ENCODE measurements around the gene KCNMA1. TPM values are rescaled to one million over a fixed set of nuclear protein-coding genes. Genes with fewer than 3 reads are reported as not detected.

Gene KCNMA1
- polyA plus RNA-seq, 4 donors = 2.7 to 8.6 (median 7.7) TPM

DNA sequence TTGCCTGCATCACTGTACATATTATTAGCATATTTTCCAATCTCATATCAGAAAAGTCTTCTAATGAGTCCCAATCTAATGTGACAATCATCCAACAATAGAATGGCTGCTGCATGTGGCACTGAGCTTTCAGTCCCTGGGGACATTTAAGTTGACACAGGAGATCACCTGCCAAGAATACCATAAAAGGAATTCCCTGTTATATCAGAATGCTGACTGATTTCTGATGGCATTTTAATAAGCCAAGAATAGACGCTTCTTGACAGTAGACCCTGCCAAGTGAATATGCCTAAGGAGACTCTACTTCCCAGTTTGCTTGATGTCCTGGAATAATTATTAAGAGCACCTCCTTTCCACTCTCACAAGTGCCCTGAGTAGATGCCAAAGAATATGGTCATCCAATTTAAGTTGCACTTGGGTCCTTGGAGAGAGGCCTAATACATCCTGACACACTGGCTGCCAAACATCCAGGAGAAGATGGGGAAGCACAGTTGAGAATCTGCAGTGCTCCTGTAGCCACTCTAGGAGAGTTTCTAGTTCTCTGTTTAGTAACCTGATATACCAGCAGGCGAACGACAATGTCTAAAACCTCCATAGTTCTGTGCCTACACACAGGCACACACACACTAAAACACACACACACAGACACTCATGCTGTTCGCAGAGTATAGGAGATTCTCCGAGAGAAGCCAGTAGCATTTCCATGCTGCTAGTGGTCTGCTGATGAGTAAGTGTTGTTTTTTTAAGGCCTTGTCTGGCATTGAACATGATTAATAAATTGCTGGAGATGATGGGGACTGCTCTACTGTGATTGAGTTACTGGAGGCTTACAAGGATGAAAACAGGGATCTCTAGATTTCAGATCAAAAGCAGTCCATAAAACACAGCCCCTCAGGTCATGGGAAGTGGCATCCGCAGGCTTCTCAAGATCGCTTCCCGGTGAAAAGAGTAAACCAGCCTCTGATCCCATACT lies 369.6 kb downstream of the KCNMA1 start:
- Histone ChIP-seq H3K27me3 (ENCODE audit: control insufficient read depth in 3 of 3, insufficient read depth in 3 of 3, low read length in 3 of 3) (peaks cover 0 to 4% (median 0%) of the 10 kb centered on the region in 3 donors), H3K36me3 (ENCODE audit: control insufficient read depth in 3 of 3, insufficient read depth in 2 of 3, low read depth in 1 of 3, low read length in 3 of 3) (no peaks in the 10 kb centered on the region), H3K9me3 (ENCODE audit: control insufficient read depth in 2 of 2, insufficient read depth in 1 of 2, low read depth in 1 of 2, low read length in 1 of 2) (no peaks in the 10 kb centered on the region), H3K4me3 (ENCODE audit: low read depth in 1 of 3, low read length in 3 of 3) (no peak overlapping the region), H3K4me1 (ENCODE audit: control insufficient read depth in 3 of 3, insufficient read depth in 2 of 3, low read depth in 1 of 3, low read length in 2 of 3) (no peaks in the 10 kb centered on the region), H3K27ac (ENCODE audit: low read depth in 1 of 3, low read length in 2 of 3) (no peak overlapping the region)
- DNase-seq (no peak), FAIRE-seq (no peak)
- 88 to 90% (median 89%) methylated on average over 8 of the region's 8 CpGs for WGBS, 3 donors

DNA sequence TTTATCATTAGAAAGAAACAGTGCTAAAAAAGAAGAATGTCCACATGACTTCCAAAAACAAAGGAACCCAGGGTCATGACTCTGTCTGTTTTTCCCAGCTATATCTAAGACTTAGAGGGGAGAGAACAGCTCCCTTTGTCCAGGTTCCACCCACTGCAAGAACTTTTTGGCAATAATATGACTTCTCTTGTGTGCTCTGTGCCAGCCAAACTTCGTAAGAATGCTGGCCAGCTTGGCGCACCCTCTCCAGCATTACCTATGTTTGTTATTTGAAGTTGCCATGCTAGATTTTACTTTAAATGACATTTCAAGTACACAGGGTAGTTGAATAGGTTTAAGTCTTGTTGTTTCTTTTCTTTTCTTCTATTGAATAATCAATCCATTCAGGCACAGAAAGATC lies 371.4 kb downstream of the KCNMA1 start:
- H3K4me3 ChIP-seq (ENCODE audit: low read depth in 1 of 3, low read length in 3 of 3) = no peak overlapping the region
- no peaks in the 10 kb centered on the region for H3K9me3 ChIP-seq (ENCODE audit: control insufficient read depth in 2 of 2, insufficient read depth in 1 of 2, low read depth in 1 of 2, low read length in 1 of 2)
- 81 to 88% (median 81%) methylated on average over 2 of the region's 2 CpGs for WGBS, 3 donors
- no peak for FAIRE-seq
- no peak for DNase-seq
- no peaks in the 10 kb centered on the region for H3K36me3 ChIP-seq (ENCODE audit: control insufficient read depth in 3 of 3, insufficient read depth in 2 of 3, low read depth in 1 of 3, low read length in 3 of 3)
- H3K4me1 ChIP-seq (ENCODE audit: control insufficient read depth in 3 of 3, insufficient read depth in 2 of 3, low read depth in 1 of 3, low read length in 2 of 3) = no peaks in the 10 kb centered on the region
- H3K27ac ChIP-seq (ENCODE audit: low read depth in 1 of 3, low read length in 2 of 3) = no peak overlapping the region
- peaks cover 0 to 4% (median 0%) of the 10 kb centered on the region in 3 donors for H3K27me3 ChIP-seq (ENCODE audit: control insufficient read depth in 3 of 3, insufficient read depth in 3 of 3, low read length in 3 of 3)

DNA sequence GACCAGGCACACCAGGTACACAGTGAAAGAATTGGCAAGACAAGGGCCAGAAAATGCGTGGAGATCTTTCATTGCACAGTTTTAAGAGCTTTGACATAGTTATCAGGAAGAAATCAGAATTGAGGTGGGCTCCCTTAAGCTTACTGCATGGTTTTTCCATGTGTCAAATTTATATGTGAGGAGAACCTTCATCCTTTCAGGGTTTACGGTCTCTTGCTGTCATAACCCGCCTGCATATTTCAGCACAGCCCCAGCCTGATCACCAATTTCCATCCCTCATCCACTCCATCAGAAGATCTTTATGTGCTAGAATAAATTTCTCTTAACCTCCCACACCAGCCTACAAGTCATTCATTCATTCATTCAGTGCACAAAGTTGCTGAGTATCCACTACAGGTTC lies 373.1 kb downstream of the KCNMA1 start:
- peaks cover 0 to 4% (median 0%) of the 10 kb centered on the region in 3 donors for H3K27me3 ChIP-seq (ENCODE audit: control insufficient read depth in 3 of 3, insufficient read depth in 3 of 3, low read length in 3 of 3)
- FAIRE-seq = no peak
- H3K36me3 ChIP-seq (ENCODE audit: control insufficient read depth in 3 of 3, insufficient read depth in 2 of 3, low read depth in 1 of 3, low read length in 3 of 3) = no peaks in the 10 kb centered on the region
- H3K27ac ChIP-seq (ENCODE audit: low read depth in 1 of 3, low read length in 2 of 3) = no peak overlapping the region
- no peaks in the 10 kb centered on the region for H3K9me3 ChIP-seq (ENCODE audit: control insufficient read depth in 2 of 2, insufficient read depth in 1 of 2, low read depth in 1 of 2, low read length in 1 of 2)
- no peak overlapping the region for H3K4me3 ChIP-seq (ENCODE audit: low read depth in 1 of 3, low read length in 3 of 3)
- 71 to 78% (median 75%) methylated on average over 3 of the region's 3 CpGs for WGBS, 3 donors
- H3K4me1 ChIP-seq (ENCODE audit: control insufficient read depth in 3 of 3, insufficient read depth in 2 of 3, low read depth in 1 of 3, low read length in 2 of 3) = no peaks in the 10 kb centered on the region
- no peak for DNase-seq

DNA sequence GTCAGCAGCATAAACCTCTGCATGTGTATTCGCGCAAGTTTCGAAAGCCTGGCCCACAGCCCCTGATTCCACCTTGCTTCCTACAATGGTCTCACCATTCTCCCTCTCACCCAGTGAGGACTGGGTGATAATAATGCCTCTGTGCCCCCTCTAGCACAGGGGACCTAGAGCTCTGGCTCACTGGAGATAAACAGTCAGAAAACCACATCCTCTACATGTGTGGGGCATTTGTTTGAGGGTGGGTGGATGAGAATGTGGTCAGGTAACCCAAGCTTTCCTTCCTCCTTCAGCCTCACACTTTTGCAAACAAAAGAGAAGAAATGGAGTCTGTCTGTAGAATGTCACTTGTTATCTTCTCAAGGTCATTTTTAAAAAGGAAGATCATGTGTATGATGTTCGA lies 373.5 kb downstream of the KCNMA1 start:
- Histone ChIP-seq H3K27me3 (ENCODE audit: control insufficient read depth in 3 of 3, insufficient read depth in 3 of 3, low read length in 3 of 3) (peaks cover 0 to 4% (median 0%) of the 10 kb centered on the region in 3 donors), H3K4me3 (ENCODE audit: low read depth in 1 of 3, low read length in 3 of 3) (no peak overlapping the region), H3K9me3 (ENCODE audit: control insufficient read depth in 2 of 2, insufficient read depth in 1 of 2, low read depth in 1 of 2, low read length in 1 of 2) (no peaks in the 10 kb centered on the region), H3K36me3 (ENCODE audit: control insufficient read depth in 3 of 3, insufficient read depth in 2 of 3, low read depth in 1 of 3, low read length in 3 of 3) (no peaks in the 10 kb centered on the region), H3K27ac (ENCODE audit: low read depth in 1 of 3, low read length in 2 of 3) (no peak overlapping the region), H3K4me1 (ENCODE audit: control insufficient read depth in 3 of 3, insufficient read depth in 2 of 3, low read depth in 1 of 3, low read length in 2 of 3) (no peaks in the 10 kb centered on the region)
- WGBS, 3 donors = 73 to 84% (median 83%) methylated on average over 4 of the region's 4 CpGs
- FAIRE-seq (no peak), DNase-seq (no peak)

DNA sequence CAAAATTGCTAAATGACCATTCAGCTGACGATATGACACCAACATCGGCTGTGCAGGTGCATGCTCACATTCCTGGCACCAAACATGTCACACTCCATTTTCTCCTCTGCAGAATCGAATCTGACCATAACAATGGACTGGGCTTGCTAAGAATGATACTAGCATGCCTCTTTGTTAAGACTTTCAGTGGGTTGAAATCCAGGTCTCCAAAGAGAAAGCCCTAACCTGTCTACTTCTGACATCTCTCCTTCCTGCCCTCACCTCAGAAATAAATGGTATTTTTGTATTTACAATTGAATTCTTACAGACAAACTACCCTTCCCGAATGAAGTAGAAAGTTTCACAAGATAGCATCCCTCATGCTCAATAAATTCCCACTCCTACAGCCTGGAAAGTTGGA lies 373.9 kb downstream of the KCNMA1 start:
- Histone ChIP-seq H3K4me1 (ENCODE audit: control insufficient read depth in 3 of 3, insufficient read depth in 2 of 3, low read depth in 1 of 3, low read length in 2 of 3) (no peaks in the 10 kb centered on the region), H3K9me3 (ENCODE audit: control insufficient read depth in 2 of 2, insufficient read depth in 1 of 2, low read depth in 1 of 2, low read length in 1 of 2) (no peaks in the 10 kb centered on the region), H3K36me3 (ENCODE audit: control insufficient read depth in 3 of 3, insufficient read depth in 2 of 3, low read depth in 1 of 3, low read length in 3 of 3) (no peaks in the 10 kb centered on the region), H3K27me3 (ENCODE audit: control insufficient read depth in 3 of 3, insufficient read depth in 3 of 3, low read length in 3 of 3) (peaks cover 0 to 4% (median 0%) of the 10 kb centered on the region in 3 donors), H3K27ac (ENCODE audit: low read depth in 1 of 3, low read length in 2 of 3) (no peak overlapping the region), H3K4me3 (ENCODE audit: low read depth in 1 of 3, low read length in 3 of 3) (no peak overlapping the region)
- DNase-seq (no peak), FAIRE-seq (no peak)
- WGBS, 3 donors = 78 to 80% (median 78%) methylated on average over 4 of the region's 4 CpGs

DNA sequence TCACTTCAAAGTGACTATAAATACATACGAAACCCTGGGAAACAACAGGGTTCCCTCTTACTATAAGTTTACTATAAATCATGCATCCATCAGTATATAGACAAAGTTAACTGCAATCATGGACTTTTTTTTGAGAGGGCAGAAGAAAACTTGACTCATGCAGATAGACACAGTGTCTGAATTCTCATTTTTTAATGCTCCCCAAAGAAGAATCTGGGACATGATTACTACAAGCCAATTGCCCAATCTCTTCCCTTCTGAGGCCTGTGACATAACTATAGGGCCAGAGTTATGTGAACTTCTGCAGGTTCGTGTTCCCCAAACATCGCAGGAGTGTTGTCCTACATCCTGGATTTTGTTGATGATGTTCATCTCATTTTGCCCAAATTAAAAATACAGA lies 376.5 kb downstream of the KCNMA1 start:
- H3K4me1 ChIP-seq (ENCODE audit: control insufficient read depth in 3 of 3, insufficient read depth in 2 of 3, low read depth in 1 of 3, low read length in 2 of 3) = no peaks in the 10 kb centered on the region
- no peaks in the 10 kb centered on the region for H3K36me3 ChIP-seq (ENCODE audit: control insufficient read depth in 3 of 3, insufficient read depth in 2 of 3, low read depth in 1 of 3, low read length in 3 of 3)
- DNase-seq (no peak), FAIRE-seq (no peak)
- no peak overlapping the region for H3K27ac ChIP-seq (ENCODE audit: low read depth in 1 of 3, low read length in 2 of 3)
- WGBS, 3 donors = 87 to 92% (median 89%) methylated on average over 3 of the region's 3 CpGs
- H3K4me3 ChIP-seq (ENCODE audit: low read depth in 1 of 3, low read length in 3 of 3) = no peak overlapping the region
- no peaks in the 10 kb centered on the region for H3K27me3 ChIP-seq (ENCODE audit: control insufficient read depth in 3 of 3, insufficient read depth in 3 of 3, low read length in 3 of 3)
- H3K9me3 ChIP-seq (ENCODE audit: control insufficient read depth in 2 of 2, insufficient read depth in 1 of 2, low read depth in 1 of 2, low read length in 1 of 2) = peaks cover 0 to 6% of the 10 kb centered on the region in 2 donors

DNA sequence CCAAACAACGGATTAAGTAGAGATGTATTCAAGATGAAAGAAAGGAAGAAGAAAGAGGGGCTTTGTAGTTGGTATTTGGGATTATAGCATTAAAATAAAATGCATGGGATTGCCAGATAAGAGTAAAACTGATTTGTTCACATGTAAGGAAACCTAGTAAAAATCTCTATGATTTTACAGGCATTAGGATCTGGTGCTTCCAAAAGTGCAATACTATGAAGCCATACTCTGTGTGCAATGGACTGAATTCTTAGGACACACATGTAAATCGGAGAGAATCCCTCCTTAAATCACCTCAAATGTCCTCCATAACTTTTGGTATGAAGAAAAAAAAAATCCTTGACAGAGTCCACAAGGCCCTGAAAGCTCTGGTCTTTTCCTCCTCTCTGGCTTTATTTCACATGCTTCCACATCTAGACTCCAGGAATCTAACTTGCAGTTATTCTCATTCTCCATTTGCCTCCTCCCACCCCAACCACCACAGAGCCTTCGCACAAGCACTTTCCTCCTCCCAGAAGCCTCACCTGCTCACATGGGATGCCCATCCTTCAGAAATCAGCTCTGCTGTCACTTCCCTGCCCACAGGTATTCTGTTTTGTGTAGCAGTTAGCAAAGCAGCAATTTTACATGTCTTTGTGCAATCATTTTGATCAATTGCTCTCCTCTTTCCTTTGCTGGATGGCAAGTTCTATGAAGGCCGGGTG lies 378.3 kb downstream of the KCNMA1 start:
- Histone ChIP-seq H3K36me3 (ENCODE audit: control insufficient read depth in 3 of 3, insufficient read depth in 2 of 3, low read depth in 1 of 3, low read length in 3 of 3) (no peaks in the 10 kb centered on the region), H3K27ac (ENCODE audit: low read depth in 1 of 3, low read length in 2 of 3) (no peak overlapping the region), H3K9me3 (ENCODE audit: control insufficient read depth in 2 of 2, insufficient read depth in 1 of 2, low read depth in 1 of 2, low read length in 1 of 2) (peaks cover 0 to 6% of the 10 kb centered on the region in 2 donors), H3K4me1 (ENCODE audit: control insufficient read depth in 3 of 3, insufficient read depth in 2 of 3, low read depth in 1 of 3, low read length in 2 of 3) (no peaks in the 10 kb centered on the region), H3K27me3 (ENCODE audit: control insufficient read depth in 3 of 3, insufficient read depth in 3 of 3, low read length in 3 of 3) (no peaks in the 10 kb centered on the region), H3K4me3 (ENCODE audit: low read depth in 1 of 3, low read length in 3 of 3) (no peak overlapping the region)
- 77 to 85% (median 82%) methylated on average over 4 of the region's 4 CpGs for WGBS, 3 donors
- FAIRE-seq (no peak), DNase-seq (no peak)

DNA sequence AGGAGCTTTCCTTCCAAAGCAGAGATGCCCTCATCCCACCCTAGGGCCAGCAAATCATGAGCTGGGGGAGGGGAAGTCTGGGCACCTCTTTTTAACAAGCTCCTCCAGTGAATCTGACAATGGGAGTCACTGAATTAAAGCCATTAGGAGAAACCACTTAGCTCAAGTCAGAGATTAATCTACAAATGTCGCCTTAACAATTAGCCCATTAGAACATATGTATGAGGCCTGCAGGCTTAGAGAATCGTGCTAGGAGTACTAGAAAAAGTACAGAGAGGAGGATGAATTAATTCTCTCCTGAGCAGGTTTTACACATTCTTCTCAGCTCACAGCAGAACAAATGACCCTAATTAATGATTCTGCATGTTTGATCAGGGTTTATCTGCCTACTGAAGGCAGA lies 381.3 kb downstream of the KCNMA1 start:
- DNase-seq = no peak
- no peak for FAIRE-seq
- no peak overlapping the region for H3K4me3 ChIP-seq (ENCODE audit: low read depth in 1 of 3, low read length in 3 of 3)
- WGBS, 3 donors = 82 to 87% (median 84%) methylated on average over 2 of the region's 2 CpGs
- H3K27ac ChIP-seq (ENCODE audit: low read depth in 1 of 3, low read length in 2 of 3) = no peak overlapping the region
- H3K9me3 ChIP-seq (ENCODE audit: control insufficient read depth in 2 of 2, insufficient read depth in 1 of 2, low read depth in 1 of 2, low read length in 1 of 2) = peaks cover 0 to 6% of the 10 kb centered on the region in 2 donors
- no peaks in the 10 kb centered on the region for H3K4me1 ChIP-seq (ENCODE audit: control insufficient read depth in 3 of 3, insufficient read depth in 2 of 3, low read depth in 1 of 3, low read length in 2 of 3)
- H3K36me3 ChIP-seq (ENCODE audit: control insufficient read depth in 3 of 3, insufficient read depth in 2 of 3, low read depth in 1 of 3, low read length in 3 of 3) = no peaks in the 10 kb centered on the region
- no peaks in the 10 kb centered on the region for H3K27me3 ChIP-seq (ENCODE audit: control insufficient read depth in 3 of 3, insufficient read depth in 3 of 3, low read length in 3 of 3)

Measured in small intestine (tissue), 7 donors.